ENCODE results near the gene ELANE.

ELANE gene

GRCh38 chr19:899336-900042 is 47.4 kb downstream of the ELANE start:
- Histone ChIP-seq H3K79me2 (ENCODE audit: insufficient read depth, low read length) (no peaks in the 10 kb centered on the region), H4K20me1 (ENCODE audit: insufficient read depth, low read length, poor library complexity, severe bottlenecking) (peaks cover 3% of the 10 kb centered on the region), H3K9me3 (ENCODE audit: insufficient read depth, low read depth, low read length) (no peaks in the 10 kb centered on the region), H3K4me3 (ENCODE audit: low read length, poor library complexity, severe bottlenecking) (no peak overlapping the region), H3F3A (ENCODE audit: low read depth) (no peaks in the 10 kb centered on the region), H3K36me3 (ENCODE audit: insufficient read depth, low read length) (no peaks in the 10 kb centered on the region), H3K4me1 (ENCODE audit: insufficient read depth, low read length, poor library complexity, severe bottlenecking) (no peaks in the 10 kb centered on the region), H3K9ac (ENCODE audit: low read depth, low read length, poor library complexity, severe bottlenecking) (no peak overlapping the region), H3K27me3 (ENCODE audit: insufficient read depth, low read length, poor library complexity, severe bottlenecking) (no peaks in the 10 kb centered on the region), H2AFZ (ENCODE audit: low read length) (no peak overlapping the region), H3K9me2 (replicated peaks; ENCODE audit: low read depth, low read length) (no peaks in the 10 kb centered on the region), H3K4me2 (ENCODE audit: low read depth, low read length, poor library complexity, severe bottlenecking) (no peak overlapping the region)
- TF ChIP-seq CTCF (conservative IDR thresholded peaks at IDR 0.05; ENCODE audit: low read length) (no peak), EZH2phosphoT487 (IDR thresholded peaks at IDR 0.05; ENCODE audit: borderline replicate concordance) (no peak)

- H3K36me3 ChIP-seq (ENCODE audit: insufficient read depth, low read length): no peaks in the 10 kb centered on the region
- TF ChIP-seq EZH2phosphoT487 (IDR thresholded peaks at IDR 0.05; ENCODE audit: borderline replicate concordance) (no peak), CTCF (conservative IDR thresholded peaks at IDR 0.05; ENCODE audit: low read length) (no peak)
- H3K9ac ChIP-seq (ENCODE audit: low read depth, low read length, poor library complexity, severe bottlenecking): no peak overlapping the region
- no peaks in the 10 kb centered on the region for H3F3A ChIP-seq (ENCODE audit: low read depth)
- no peak overlapping the region for H3K4me3 ChIP-seq (ENCODE audit: low read length, poor library complexity, severe bottlenecking)
- peaks cover 3% of the 10 kb centered on the region for H4K20me1 ChIP-seq (ENCODE audit: insufficient read depth, low read length, poor library complexity, severe bottlenecking)
- H3K79me2 ChIP-seq (ENCODE audit: insufficient read depth, low read length): no peaks in the 10 kb centered on the region
- H3K4me1 ChIP-seq (ENCODE audit: insufficient read depth, low read length, poor library complexity, severe bottlenecking): no peaks in the 10 kb centered on the region
- H3K9me2 ChIP-seq (replicated peaks; ENCODE audit: low read depth, low read length): no peaks in the 10 kb centered on the region
- H2AFZ ChIP-seq (ENCODE audit: low read length): no peak overlapping the region
- H3K27me3 ChIP-seq (ENCODE audit: insufficient read depth, low read length, poor library complexity, severe bottlenecking): no peaks in the 10 kb centered on the region
- H3K4me2 ChIP-seq (ENCODE audit: low read depth, low read length, poor library complexity, severe bottlenecking): no peak overlapping the region
- no peaks in the 10 kb centered on the region for H3K9me3 ChIP-seq (ENCODE audit: insufficient read depth, low read depth, low read length)
These were observed 47.9 kb downstream of the ELANE start for GRCh38 chr19:900043-900301.

- H3K4me1 ChIP-seq (ENCODE audit: insufficient read depth, low read length, poor library complexity, severe bottlenecking): no peaks in the 10 kb centered on the region
- H3K27me3 ChIP-seq (ENCODE audit: insufficient read depth, low read length, poor library complexity, severe bottlenecking): no peaks in the 10 kb centered on the region
- H4K20me1 ChIP-seq (ENCODE audit: insufficient read depth, low read length, poor library complexity, severe bottlenecking): peaks cover 3% of the 10 kb centered on the region
- no peaks in the 10 kb centered on the region for H3K9me2 ChIP-seq (replicated peaks; ENCODE audit: low read depth, low read length)
- no peak overlapping the region for H2AFZ ChIP-seq (ENCODE audit: low read length)
- TF ChIP-seq EZH2phosphoT487 (IDR thresholded peaks at IDR 0.05; ENCODE audit: borderline replicate concordance) (no peak), CTCF (conservative IDR thresholded peaks at IDR 0.05; ENCODE audit: low read length) (no peak)
- H3K36me3 ChIP-seq (ENCODE audit: insufficient read depth, low read length): no peaks in the 10 kb centered on the region
- H3K4me3 ChIP-seq (ENCODE audit: low read length, poor library complexity, severe bottlenecking): no peak overlapping the region
- no peaks in the 10 kb centered on the region for H3K9me3 ChIP-seq (ENCODE audit: insufficient read depth, low read depth, low read length)
- H3K4me2 ChIP-seq (ENCODE audit: low read depth, low read length, poor library complexity, severe bottlenecking): no peak overlapping the region
- H3K9ac ChIP-seq (ENCODE audit: low read depth, low read length, poor library complexity, severe bottlenecking): no peak overlapping the region
- H3F3A ChIP-seq (ENCODE audit: low read depth): no peaks in the 10 kb centered on the region
- H3K79me2 ChIP-seq (ENCODE audit: insufficient read depth, low read length): no peaks in the 10 kb centered on the region
These were observed 48.4 kb downstream of the ELANE start for GRCh38 chr19:900302-901111.
